Type B pancreatic cell (in vitro differentiated cells): ENCODE measurements around the gene CNOT1. TPM values are rescaled to one million over a fixed set of nuclear protein-coding genes. Genes with fewer than 3 reads are reported as not detected.
"Not testable (repeated sequence)": the region's sequence is repeated elsewhere in the genome, so short reads cannot be mapped to it uniquely, and the experiment has no call there.

Source experiments
- DNase-seq: peaks from one replicate; pipeline ENCODE4 v3.0.0; 2021; ENCODE audit warnings: mixed read lengths; ENCODE audit not compliant: unreplicated experiment; ENCODE audit errors: extremely low spot score
- H3K27ac Mint-ChIP-seq: 2 replicates; pipeline ENCODE4 v1.8.0; 2021; ENCODE audit warnings: mild to moderate bottlenecking, mixed read lengths
- H3K27me3 Mint-ChIP-seq: 2 replicates; pipeline ENCODE4 v1.8.0; 2021; ENCODE audit warnings: mixed read lengths
- H3K36me3 Mint-ChIP-seq: 2 replicates; pipeline ENCODE4 v1.8.0; 2021; ENCODE audit warnings: mixed read lengths
- H3K4me1 Mint-ChIP-seq: one replicate; pipeline ENCODE4 v1.8.0; 2021; ENCODE audit warnings: mixed read lengths; ENCODE audit not compliant: unreplicated experiment
- H3K4me3 Mint-ChIP-seq: 2 replicates; pipeline ENCODE4 v1.8.0; 2021; ENCODE audit warnings: mild to moderate bottlenecking, mixed read lengths
- H3K9me3 Mint-ChIP-seq: 2 replicates; pipeline ENCODE4 v1.8.0; 2021; ENCODE audit warnings: mixed read lengths
- CTCF ChIP-seq: fragments of 200-600 bp; sonication (generic); conservative IDR thresholded peaks from 2 replicates; pipeline ENCODE4 v1.5.0; 2021; ENCODE audit warnings: antibody characterized with exemption, mild to moderate bottlenecking
- total RNA-seq: library from RNA; stranded (reverse); gene quantifications from 2 replicates; pipeline ENCODE4 v1.2.1, GENCODE V29; 2021; ENCODE audit warnings: low replicate concordance

CNOT1 gene
- total RNA-seq, 1 donor from 2014 or later: 216 TPM

- H3K27ac Mint-ChIP-seq: no peak overlapping the region
- no peaks in the 10 kb centered on the region for H3K4me1 Mint-ChIP-seq
- DNase-seq: no peak
- H3K36me3 Mint-ChIP-seq: peaks cover 39% of the 10 kb centered on the region
- no peak overlapping the region for H3K4me3 Mint-ChIP-seq
- no peak for TF ChIP-seq CTCF
- H3K9me3 Mint-ChIP-seq: no peaks in the 10 kb centered on the region
- H3K27me3 Mint-ChIP-seq: no peaks in the 10 kb centered on the region
These were observed 50.0 kb downstream of the CNOT1 start for GRCh38 chr16:58579587-58579986.

GRCh38 chr16:58578642-58579041 lies 51.0 kb downstream of the CNOT1 start:
- no peak for DNase-seq
- no peak for TF ChIP-seq CTCF
- Mint-ChIP-seq H3K9me3 (no peaks in the 10 kb centered on the region), H3K4me3 (no peak overlapping the region), H3K27ac (no peak overlapping the region), H3K4me1 (no peaks in the 10 kb centered on the region), H3K36me3 (peaks cover 47% of the 10 kb centered on the region), H3K27me3 (no peaks in the 10 kb centered on the region)

GRCh38 chr16:58577141-58577540 lies 52.5 kb downstream of the CNOT1 start:
- DNase-seq: no peak
- no peak for TF ChIP-seq CTCF
- H3K4me1 Mint-ChIP-seq: no peaks in the 10 kb centered on the region
- H3K27ac Mint-ChIP-seq: no peak overlapping the region
- peaks cover 35% of the 10 kb centered on the region for H3K36me3 Mint-ChIP-seq
- H3K9me3 Mint-ChIP-seq: no peaks in the 10 kb centered on the region
- H3K4me3 Mint-ChIP-seq: no peak overlapping the region
- no peaks in the 10 kb centered on the region for H3K27me3 Mint-ChIP-seq

GRCh38 chr16:58574895-58575294 lies 54.7 kb downstream of the CNOT1 start:
- no peak for TF ChIP-seq CTCF
- Mint-ChIP-seq H3K4me1 (no peaks in the 10 kb centered on the region), H3K27me3 (no peaks in the 10 kb centered on the region), H3K36me3 (peaks cover 41% of the 10 kb centered on the region), H3K4me3 (no peak overlapping the region), H3K9me3 (no peaks in the 10 kb centered on the region), H3K27ac (no peak overlapping the region)
- DNase-seq: no peak

GRCh38 chr16:58565697-58566096 lies 63.9 kb downstream of the CNOT1 start:
- not testable (repeated sequence) for H3K4me1 Mint-ChIP-seq, DNase-seq, H3K9me3 Mint-ChIP-seq, H3K27me3 Mint-ChIP-seq, H3K27ac Mint-ChIP-seq, H3K4me3 Mint-ChIP-seq
- peaks cover 48% of the 10 kb centered on the region for H3K36me3 Mint-ChIP-seq

- Mint-ChIP-seq H3K4me1 (no peaks in the 10 kb centered on the region), H3K27ac (no peak overlapping the region), H3K9me3 (no peaks in the 10 kb centered on the region), H3K27me3 (no peaks in the 10 kb centered on the region), H3K4me3 (no peak overlapping the region), H3K36me3 (peaks cover 37% of the 10 kb centered on the region)
- DNase-seq: no peak
- peak; percentile 28 for TF ChIP-seq CTCF
These were observed 65.9 kb downstream of the CNOT1 start for GRCh38 chr16:58563775-58564174.
